ENCODE measurements around the gene TSPAN9.

The TSPAN9 gene

DNA sequence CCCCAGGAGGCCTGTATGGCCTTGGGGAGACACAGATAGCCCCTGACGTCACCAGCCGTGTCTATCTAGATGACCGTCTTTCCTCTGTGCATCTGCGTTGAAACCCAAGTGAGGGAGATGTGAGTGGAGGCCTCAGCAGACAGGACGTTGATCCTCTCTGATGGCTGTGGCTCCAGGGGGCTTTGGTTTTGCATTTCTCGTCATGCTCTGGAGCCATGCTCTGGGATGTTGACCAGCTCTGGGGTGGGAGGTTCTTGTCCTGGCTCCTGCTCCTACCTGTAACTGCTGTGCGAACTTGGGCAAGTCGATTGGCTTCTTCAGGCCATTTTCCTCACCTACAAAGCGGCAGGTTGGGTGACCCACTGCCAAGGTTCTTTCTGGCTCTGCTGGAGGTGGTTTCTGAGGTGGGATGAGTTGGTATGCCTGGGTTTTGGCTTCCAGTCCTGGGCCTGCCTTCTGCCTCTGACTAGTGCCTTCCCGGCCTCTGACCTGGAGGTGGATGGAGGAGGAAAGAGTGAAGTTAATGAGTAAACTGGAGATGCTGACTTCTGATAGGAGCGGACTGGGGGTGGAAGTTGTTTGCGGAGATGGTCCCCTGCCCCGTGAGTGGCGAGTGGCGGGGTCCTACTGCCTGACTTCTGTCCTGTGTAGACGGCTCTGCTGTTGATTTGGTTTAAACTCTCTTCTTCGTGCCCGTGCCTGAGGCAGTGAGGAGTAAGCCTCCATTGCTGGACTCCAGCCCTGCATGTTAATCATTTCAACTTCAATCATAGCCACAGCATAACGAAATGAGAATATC, 8.4 kb downstream of the TSPAN9 start:
- Histone ChIP-seq H3K27ac (replicated peaks) (no peak overlapping the region), H3K4me3 (replicated peaks; ENCODE audit: insufficient read depth, low read length) (no peak overlapping the region), H3K27me3 (ENCODE audit: insufficient read depth, poor library complexity, severe bottlenecking) (peaks cover 3% of the 10 kb centered on the region)
- TF ChIP-seq CTCF (IDR thresholded peaks at IDR 0.05; ENCODE audit: insufficient read depth, low read length) (no peak), SPI1 (IDR thresholded peaks at IDR 0.05; ENCODE audit: borderline replicate concordance, low read depth) (no peak), GABPA (IDR thresholded peaks at IDR 0.05; ENCODE audit: low read depth) (no peak), POLR2AphosphoS5 (IDR thresholded peaks at IDR 0.05; ENCODE audit: low read depth) (no peak)
- TF ChIP-seq, protein P1, sequence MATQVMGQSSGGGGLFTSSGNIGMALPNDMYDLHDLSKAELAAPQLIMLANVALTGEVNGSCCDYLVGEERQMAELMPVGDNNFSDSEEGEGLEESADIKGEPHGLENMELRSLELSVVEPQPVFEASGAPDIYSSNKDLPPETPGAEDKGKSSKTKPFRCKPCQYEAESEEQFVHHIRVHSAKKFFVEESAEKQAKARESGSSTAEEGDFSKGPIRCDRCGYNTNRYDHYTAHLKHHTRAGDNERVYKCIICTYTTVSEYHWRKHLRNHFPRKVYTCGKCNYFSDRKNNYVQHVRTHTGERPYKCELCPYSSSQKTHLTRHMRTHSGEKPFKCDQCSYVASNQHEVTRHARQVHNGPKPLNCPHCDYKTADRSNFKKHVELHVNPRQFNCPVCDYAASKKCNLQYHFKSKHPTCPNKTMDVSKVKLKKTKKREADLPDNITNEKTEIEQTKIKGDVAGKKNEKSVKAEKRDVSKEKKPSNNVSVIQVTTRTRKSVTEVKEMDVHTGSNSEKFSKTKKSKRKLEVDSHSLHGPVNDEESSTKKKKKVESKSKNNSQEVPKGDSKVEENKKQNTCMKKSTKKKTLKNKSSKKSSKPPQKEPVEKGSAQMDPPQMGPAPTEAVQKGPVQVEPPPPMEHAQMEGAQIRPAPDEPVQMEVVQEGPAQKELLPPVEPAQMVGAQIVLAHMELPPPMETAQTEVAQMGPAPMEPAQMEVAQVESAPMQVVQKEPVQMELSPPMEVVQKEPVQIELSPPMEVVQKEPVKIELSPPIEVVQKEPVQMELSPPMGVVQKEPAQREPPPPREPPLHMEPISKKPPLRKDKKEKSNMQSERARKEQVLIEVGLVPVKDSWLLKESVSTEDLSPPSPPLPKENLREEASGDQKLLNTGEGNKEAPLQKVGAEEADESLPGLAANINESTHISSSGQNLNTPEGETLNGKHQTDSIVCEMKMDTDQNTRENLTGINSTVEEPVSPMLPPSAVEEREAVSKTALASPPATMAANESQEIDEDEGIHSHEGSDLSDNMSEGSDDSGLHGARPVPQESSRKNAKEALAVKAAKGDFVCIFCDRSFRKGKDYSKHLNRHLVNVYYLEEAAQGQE (IDR thresholded peaks at IDR 0.05; ENCODE audit: insufficient replicate concordance, low read depth) = no peak
- no peak for DNase-seq (ENCODE audit: low read depth in 1 of 2, low spot score in 1 of 2)

DNA sequence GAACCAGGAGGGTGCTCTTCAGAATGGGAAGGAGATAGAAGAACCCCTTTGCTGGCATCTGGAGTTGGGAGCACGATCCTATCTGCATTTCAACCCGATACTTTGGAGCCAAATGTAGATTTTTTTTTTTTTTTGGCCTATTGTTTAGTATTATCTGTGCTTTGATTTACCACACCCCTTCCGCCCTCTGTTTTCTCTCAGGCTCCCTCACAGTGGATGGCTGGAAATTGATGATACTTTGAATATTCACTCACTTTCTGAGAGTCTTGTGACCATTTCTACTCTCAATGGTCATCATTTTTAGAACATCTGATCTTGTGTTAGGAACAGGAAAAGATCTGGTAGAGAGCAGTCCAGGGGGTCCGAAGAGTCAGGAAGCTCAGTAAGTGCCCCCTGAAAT, 9.0 kb downstream of the TSPAN9 start:
- H3K27ac ChIP-seq (replicated peaks) = no peak overlapping the region
- no peak for DNase-seq (ENCODE audit: low read depth in 1 of 2, low spot score in 1 of 2)

DNA sequence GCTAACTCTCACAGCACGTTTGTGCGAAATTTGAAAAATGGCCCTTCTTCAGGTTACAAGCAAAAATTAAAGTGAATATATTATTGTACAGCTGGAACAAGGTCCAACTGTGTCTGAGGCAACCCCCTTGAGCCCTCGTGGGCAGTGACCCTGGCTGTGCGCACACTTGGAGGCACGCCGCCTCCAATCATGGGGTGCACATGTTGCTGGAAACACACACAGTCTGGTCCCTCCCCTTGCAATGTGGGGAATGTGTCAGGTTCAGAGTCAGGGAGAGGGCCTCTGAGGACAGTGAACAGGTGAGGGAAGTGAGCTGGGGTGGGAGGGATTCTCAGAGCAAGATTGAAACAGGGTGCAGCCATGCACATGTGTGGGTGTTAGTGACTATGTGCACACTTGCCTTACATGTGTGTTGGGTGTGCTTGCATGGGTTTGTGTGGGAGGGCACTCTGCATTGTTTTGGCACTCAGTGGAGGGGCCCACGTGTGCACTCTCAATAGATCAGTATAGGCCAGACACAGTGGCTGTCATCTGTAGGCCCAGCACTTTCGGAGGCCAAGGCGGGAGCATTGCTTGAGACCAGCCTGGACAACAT, 9.6 kb downstream of the TSPAN9 start:
- Histone ChIP-seq H3K27me3 (ENCODE audit: insufficient read depth, poor library complexity, severe bottlenecking) (peaks cover 3% of the 10 kb centered on the region), H3K4me3 (replicated peaks; ENCODE audit: insufficient read depth, low read length) (no peak overlapping the region), H3K27ac (replicated peaks) (no peak overlapping the region)
- no peak for DNase-seq (ENCODE audit: low read depth in 1 of 2, low spot score in 1 of 2)
- TF ChIP-seq, protein P1 (IDR thresholded peaks at IDR 0.05; ENCODE audit: insufficient replicate concordance, low read depth) = no peak
- TF ChIP-seq GABPA (IDR thresholded peaks at IDR 0.05; ENCODE audit: low read depth) (no peak), CTCF (IDR thresholded peaks at IDR 0.05; ENCODE audit: insufficient read depth, low read length) (no peak), SPI1 (IDR thresholded peaks at IDR 0.05; ENCODE audit: borderline replicate concordance, low read depth) (no peak), POLR2AphosphoS5 (IDR thresholded peaks at IDR 0.05; ENCODE audit: low read depth) (no peak)

More for the DNA sequence above, 9.0 kb downstream of the TSPAN9 start:
- Histone ChIP-seq H3K4me3 (replicated peaks; ENCODE audit: insufficient read depth, low read length) (no peak overlapping the region), H3K27me3 (ENCODE audit: insufficient read depth, poor library complexity, severe bottlenecking) (peaks cover 3% of the 10 kb centered on the region)
- TF ChIP-seq POLR2AphosphoS5 (IDR thresholded peaks at IDR 0.05; ENCODE audit: low read depth) = no peak
- no peak for TF ChIP-seq CTCF (IDR thresholded peaks at IDR 0.05; ENCODE audit: insufficient read depth, low read length)
- no peak for TF ChIP-seq GABPA (IDR thresholded peaks at IDR 0.05; ENCODE audit: low read depth)
- TF ChIP-seq, protein P1 (IDR thresholded peaks at IDR 0.05; ENCODE audit: insufficient replicate concordance, low read depth) = no peak
- TF ChIP-seq SPI1 (IDR thresholded peaks at IDR 0.05; ENCODE audit: borderline replicate concordance, low read depth) = no peak
